Retinal pigment epithelial cell (primary cell): ENCODE measurements around the gene GALNT16.

Experiments
- DNase-seq: peaks from one replicate; pipeline ENCODE4 v3.0.0-alpha.2; 2010; ENCODE audit warnings: low read depth
- H3K4me3 ChIP-seq: 2 replicates; pipeline ENCODE4 v1.5.1; 2011; ENCODE audit warnings: mild to moderate bottlenecking, low read length, control low read depth, moderate library complexity
- CTCF ChIP-seq: conservative IDR thresholded peaks from 2 replicates; pipeline ENCODE4 v1.5.1; 2011; ENCODE audit warnings: low read depth, low read length, control low read depth, inconsistent platforms

GALNT16 gene

GRCh38 chr14:69354383-69355153, 94.6 kb downstream of the GALNT16 start:
- no peak overlapping the region for H3K4me3 ChIP-seq

GRCh38 chr14:69355154-69355597, 95.2 kb downstream of the GALNT16 start:
- DNase-seq, result no peak
- H3K4me3 ChIP-seq, result no peak overlapping the region
- TF ChIP-seq CTCF, result no peak

More at GRCh38 chr14:69354383-69355153, 94.6 kb downstream of the GALNT16 start:
- TF ChIP-seq CTCF, result no peak
- DNase-seq, result no peak

GRCh38 chr14:69355607-69356281, 95.8 kb downstream of the GALNT16 start:
- no peak for TF ChIP-seq CTCF
- H3K4me3 ChIP-seq, result no peak overlapping the region
- DNase-seq, result peak; percentile 12

GRCh38 chr14:69356903-69357543, 97.1 kb downstream of the GALNT16 start:
- TF ChIP-seq CTCF, result no peak
- DNase-seq, result no peak
- no peak overlapping the region for H3K4me3 ChIP-seq

GRCh38 chr14:69357544-69358200, 97.7 kb downstream of the GALNT16 start:
- no peak for DNase-seq
- no peak for TF ChIP-seq CTCF
- no peak overlapping the region for H3K4me3 ChIP-seq

GRCh38 chr14:69358233-69358963, 98.4 kb downstream of the GALNT16 start:
- no peak for TF ChIP-seq CTCF
- DNase-seq, result no peak
- H3K4me3 ChIP-seq, result no peak overlapping the region
